GM18519 (cell line): Measurements from ENCODE around the gene LILRB1.
"Not testable (repeated sequence)": the region's sequence is repeated elsewhere in the genome, so short reads cannot be mapped to it uniquely, and the experiment has no call there.

Experiments
- ATAC-seq: cut with Tn5 transposase; IDR thresholded peaks from one replicate; pipeline ENCODE4 v1.9.1; 2021; ENCODE audit warnings: mild to moderate bottlenecking, moderate library complexity; ENCODE audit not compliant: unreplicated experiment, low FRiP score

LILRB1 gene

DNA sequence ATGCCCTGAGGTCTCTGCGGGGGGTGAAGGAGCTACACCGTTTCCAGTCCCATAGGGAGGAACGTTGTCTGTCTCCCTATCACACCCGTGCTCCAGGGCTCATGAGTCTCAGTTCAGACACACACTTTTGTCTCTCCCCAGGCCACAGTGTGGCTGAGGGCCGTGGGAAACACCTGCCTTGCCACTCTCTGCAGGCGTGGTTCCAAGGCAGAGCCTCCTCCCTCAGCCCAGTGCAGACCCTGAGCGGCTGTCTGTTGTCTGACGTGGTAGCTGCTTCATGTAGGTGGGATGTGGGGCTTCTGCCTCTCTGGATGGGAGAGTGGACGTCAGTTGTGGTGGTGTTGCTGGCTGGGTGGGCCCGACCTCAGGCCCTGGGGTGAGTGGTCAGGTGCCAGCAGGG lies 6.0 kb upstream of the LILRB1 start:
- not testable (repeated sequence) for ATAC-seq

GRCh38 chr19:54624934-54625730 lies 5.2 kb upstream of the LILRB1 start:
- not testable (repeated sequence) for ATAC-seq

DNA sequence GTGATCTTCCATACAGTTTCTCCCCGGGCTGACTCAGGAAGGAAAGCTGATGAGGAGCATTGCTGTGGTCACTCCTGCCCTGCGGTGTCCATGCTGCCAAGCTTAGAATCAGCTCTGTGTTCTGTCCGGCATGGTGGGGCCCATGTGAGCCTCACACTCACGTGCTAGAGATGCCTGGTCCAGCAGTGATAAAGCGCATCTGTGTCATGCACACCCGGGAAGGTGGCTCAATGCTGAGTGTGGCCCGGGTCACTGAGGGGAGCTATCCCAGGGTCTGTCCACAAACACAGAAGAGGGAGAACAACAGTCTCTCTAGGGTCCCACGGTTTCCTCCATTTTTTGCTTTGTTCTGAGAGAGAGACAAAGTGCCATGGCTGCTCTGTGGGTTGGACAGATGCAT lies 3.5 kb upstream of the LILRB1 start:
- ATAC-seq, result no peak

- ATAC-seq, result not testable (repeated sequence)
These were observed 2.4 kb upstream of the LILRB1 start for GRCh38 chr19:54627912-54628311.

DNA sequence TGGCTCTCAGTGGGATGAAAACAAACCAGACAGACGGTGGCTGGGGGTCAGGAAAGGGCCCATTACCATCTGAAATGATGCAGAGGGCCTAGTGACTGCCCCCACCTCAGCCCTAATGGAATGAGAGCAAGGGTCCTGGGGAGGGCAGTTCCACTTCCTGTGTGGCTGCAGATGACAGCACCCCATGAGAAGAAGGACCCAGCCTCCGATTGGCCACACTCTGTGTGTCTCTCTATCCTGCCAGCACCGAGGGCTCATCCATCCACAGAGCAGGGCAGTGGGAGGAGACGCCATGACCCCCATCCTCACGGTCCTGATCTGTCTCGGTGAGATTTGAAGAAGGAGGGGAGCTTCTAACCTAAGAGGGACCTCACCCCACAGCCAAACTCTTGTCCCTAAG lies 498 bp downstream of the LILRB1 start:
- ATAC-seq, result no peak

GRCh38 chr19:54631489-54632337 lies 1.4 kb downstream of the LILRB1 start:
- not testable (repeated sequence) for ATAC-seq

- not testable (repeated sequence) for ATAC-seq
These were observed 2.2 kb downstream of the LILRB1 start for GRCh38 chr19:54632517-54632916.

DNA sequence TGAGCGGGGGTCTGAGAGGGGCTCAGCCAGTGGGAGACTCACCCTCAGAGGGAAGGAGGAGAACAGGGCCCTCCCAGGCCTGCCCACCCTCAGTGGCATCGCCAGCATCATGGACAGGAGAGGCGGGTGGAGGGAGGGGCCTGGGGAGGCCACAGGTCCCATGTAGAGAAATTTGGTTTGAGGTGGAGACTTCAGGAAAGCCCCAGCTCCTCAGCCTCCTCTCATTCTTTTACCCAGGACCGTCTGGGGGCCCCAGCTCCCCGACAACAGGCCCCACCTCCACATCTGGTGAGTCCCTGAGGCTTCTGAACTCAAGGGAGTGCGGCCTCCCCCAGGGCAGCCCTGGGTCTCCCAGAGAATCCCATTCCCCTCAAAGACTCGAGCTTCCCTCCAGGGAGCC lies 3.1 kb downstream of the LILRB1 start:
- no peak for ATAC-seq

GRCh38 chr19:54636081-54636480 lies 5.8 kb downstream of the LILRB1 start:
- not testable (repeated sequence) for ATAC-seq

DNA sequence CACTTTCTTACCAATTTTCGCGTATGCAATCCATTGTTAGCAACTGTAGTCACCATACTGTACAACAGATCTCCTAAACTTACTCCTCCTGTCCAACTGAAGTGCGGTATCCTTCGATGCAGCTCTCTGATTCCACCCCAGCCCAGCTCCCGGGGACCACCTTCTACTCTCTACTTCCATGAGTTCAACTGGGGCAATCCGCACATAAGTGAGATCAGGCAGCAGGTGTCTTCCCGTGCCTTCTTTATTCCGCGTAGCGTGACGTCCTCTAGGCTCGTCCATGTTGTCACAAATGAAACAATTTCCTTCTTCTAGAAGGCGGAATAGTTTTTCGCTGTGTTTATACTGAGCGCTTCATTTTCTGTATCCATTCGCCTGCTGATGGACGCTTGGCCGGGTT lies 8.4 kb downstream of the LILRB1 start:
- ATAC-seq, result no peak

- ATAC-seq, result not testable (repeated sequence)
These were observed 12.7 kb downstream of the LILRB1 start for GRCh38 chr19:54642953-54643352.

GRCh38 chr19:54643583-54643982 lies 13.3 kb downstream of the LILRB1 start:
- not testable (repeated sequence) for ATAC-seq

- no peak for ATAC-seq
These were observed 13.8 kb downstream of the LILRB1 start for GRCh38 chr19:54644056-54644455.

DNA sequence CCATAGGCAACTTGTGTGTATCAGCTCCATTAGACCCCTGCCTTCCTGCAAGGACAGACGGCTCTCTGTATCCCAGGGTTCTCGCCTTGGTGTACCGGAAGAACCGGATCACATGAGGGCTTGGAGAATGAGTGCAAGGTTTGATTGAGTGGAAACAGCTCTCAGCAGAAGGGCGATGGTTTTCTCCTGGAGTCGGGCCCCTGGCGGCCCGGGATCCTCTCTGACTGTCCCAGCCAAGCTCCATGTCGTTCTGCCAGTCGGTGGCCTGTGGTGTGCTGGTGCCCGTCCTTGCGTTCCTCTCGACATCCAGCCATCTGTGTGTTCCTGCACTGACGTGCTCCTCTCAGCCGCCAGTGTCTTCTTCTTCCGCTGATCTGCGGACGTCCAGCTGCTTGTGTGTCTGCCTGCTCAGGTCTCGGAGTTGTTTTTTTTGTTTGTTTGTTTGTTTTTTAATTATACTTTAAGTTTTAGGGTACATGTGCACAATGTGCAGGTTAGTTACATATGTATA lies 16.1 kb downstream of the LILRB1 start:
- ATAC-seq, result no peak

- ATAC-seq, result no peak
These were observed 17.8 kb downstream of the LILRB1 start for GRCh38 chr19:54648129-54648528.

GRCh38 chr19:54650108-54650655 lies 19.9 kb downstream of the LILRB1 start:
- no peak for ATAC-seq

- ATAC-seq, result no peak
These were observed 23.0 kb downstream of the LILRB1 start for GRCh38 chr19:54653181-54653809.

DNA sequence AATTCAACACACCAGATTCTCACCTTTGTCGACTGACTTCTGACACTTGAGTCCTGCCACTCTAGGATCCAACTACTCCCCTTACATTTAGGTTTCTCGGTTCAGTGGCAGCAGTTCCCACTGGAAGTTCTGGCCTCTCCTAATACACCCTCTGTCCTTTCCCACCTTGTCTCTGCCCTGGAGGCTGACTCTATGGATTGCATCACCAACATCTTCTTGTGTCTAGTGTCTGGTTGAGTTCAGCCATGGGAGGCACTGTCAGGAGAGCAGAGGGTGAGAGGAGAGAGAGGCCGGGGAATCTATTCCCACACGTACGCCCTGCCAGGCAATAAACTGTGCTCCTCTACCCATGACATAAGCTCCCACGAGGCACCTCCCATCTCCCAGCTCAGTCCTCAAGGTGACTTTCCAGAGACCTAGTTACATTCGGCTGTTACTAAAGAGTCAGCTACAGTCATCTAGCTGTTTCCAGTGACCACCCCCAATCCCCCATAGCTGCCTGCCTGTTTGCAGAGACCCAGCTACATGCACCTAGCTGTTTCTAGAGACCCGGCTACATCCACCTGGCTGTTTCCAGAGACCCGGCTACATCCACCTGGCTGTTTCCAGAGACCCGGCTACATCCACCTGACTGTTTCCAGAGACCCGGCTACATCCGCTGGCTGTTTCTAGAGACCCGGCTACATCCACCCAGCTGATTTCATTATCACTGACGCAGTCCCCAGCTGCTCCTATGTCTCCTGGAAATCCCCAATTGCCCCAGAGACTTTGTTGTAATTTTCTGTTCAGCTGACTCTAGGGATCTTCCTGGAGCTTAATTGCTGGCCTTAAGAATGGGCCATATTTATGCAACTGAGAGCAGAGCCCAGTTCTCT lies 24.4 kb downstream of the LILRB1 start:
- no peak for ATAC-seq

DNA sequence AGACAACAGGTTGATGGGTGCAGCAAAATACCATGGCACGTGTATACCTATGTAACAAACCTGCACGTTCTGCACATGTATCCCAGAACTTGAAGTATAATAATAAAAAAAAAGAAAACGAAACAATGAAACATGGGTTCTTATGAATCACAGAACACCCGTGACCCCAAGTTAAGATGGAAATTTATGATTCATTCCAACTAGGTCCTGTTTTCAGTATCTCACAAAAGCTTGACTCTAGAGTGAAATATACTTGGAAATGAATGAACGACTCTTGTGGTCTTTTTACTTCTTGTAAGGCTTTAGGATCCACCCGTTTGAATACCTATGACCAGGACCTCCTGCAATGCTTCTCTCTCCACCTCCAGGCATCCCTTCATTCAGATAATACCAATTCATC lies 29.0 kb downstream of the LILRB1 start:
- ATAC-seq, result no peak

DNA sequence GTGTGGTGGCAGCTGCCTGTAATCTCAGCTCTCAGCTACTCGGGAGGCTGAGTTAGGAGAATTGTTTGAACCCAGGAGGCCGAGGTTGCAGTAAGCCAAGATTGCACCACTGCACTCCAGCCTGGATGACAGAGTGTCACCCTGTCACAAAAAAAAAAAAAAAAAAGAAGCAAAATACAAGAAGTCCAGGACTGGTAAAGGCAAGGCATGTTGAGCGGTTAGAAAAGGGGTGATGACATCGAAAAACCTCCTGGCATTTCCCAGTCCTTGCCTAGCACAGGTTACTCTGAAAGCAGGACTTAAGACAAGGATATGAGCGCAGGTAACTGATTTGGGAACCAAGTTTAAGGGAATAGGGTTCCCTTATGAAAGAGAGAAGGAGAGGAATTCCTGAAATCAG lies 30.0 kb downstream of the LILRB1 start:
- ATAC-seq, result no peak
